Activated CD8-positive, alpha-beta memory T cell treated with anti-CD3 and anti-CD28 coated beads, Interleukin-2, amount 50 U/mL, for 24 hours (primary cell): ENCODE data around the gene DPY19L2.
"Not testable (repeated sequence)": the region's sequence is repeated elsewhere in the genome, so short reads cannot be mapped to it uniquely, and the experiment has no call there.

Experiments used
- DNase-seq: peaks from one replicate; pipeline ENCODE4 v3.0.0-alpha.2; 2020; ENCODE audit errors: extremely low read depth

DPY19L2 gene

GRCh38 chr12:63537838-63538237 lies 130.5 kb downstream of the DPY19L2 start:
- DNase-seq = not testable (repeated sequence)

GRCh38 chr12:63529641-63530040 lies 138.7 kb downstream of the DPY19L2 start:
- DNase-seq = not testable (repeated sequence)

- no peak for DNase-seq
These were observed 142.5 kb downstream of the DPY19L2 start for GRCh38 chr12:63525831-63526230.

- DNase-seq = no peak
These were observed 146.6 kb downstream of the DPY19L2 start for GRCh38 chr12:63521706-63522105.
